H4 (cell line): Measurements from ENCODE around the gene DPT. TPM values are rescaled to one million over a fixed set of nuclear protein-coding genes. Genes with fewer than 3 reads are reported as not detected.

Experiments
- DNase-seq: peaks from one replicate; pipeline ENCODE4 v3.0.0-alpha.2; 2015; ENCODE audit warnings: low spot score
- total RNA-seq: library from RNA; depleted of rRNA; stranded (reverse); fragments of >200 nt; shearing (Covaris generic); gene quantifications from 2 replicates; pipeline ENCODE4 v1.2.3, GENCODE V29; 2014

Gene DPT
- total RNA-seq, 1 experiment from 2014 or later: 0.15 TPM

DNA sequence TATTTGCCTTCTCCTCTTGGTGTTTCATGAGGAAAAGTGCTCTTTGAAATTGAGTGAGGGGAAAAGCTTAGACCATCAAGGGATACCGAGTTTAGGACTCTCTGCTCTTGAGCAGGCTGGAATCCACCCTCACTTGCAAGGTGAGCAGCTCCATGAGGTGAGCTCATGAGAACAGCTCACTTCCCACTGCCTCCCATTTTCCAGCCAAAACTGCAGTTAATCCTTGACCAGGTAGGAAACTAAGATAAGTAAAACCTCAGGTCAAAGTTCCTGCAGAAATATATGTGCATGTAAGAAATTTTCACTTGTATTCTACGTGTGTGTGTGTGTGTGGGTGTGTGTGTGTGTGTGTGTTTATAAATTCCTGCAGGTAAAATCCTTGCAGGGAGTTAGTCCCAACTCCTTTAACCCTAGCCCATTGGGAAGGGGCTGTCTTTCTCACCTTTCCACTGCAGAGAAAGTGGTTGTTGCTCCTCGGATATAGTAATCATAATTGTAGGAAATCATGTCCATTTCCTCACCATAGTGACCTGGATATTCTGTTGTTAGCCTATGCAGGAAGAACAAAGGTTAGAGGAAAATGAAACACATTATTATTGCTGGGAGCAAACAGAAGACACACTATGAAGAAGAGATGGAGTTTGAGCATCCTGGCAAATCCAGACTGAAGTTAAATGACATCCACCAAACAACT, 28.3 kb downstream of the DPT start:
- no peak for DNase-seq

GRCh38 chr1:168698453-168698852, 30.6 kb downstream of the DPT start:
- DNase-seq: no peak

- peak; percentile 33 for DNase-seq
Measured at GRCh38 chr1:168697356-168698126, 31.5 kb downstream of the DPT start.

DNA sequence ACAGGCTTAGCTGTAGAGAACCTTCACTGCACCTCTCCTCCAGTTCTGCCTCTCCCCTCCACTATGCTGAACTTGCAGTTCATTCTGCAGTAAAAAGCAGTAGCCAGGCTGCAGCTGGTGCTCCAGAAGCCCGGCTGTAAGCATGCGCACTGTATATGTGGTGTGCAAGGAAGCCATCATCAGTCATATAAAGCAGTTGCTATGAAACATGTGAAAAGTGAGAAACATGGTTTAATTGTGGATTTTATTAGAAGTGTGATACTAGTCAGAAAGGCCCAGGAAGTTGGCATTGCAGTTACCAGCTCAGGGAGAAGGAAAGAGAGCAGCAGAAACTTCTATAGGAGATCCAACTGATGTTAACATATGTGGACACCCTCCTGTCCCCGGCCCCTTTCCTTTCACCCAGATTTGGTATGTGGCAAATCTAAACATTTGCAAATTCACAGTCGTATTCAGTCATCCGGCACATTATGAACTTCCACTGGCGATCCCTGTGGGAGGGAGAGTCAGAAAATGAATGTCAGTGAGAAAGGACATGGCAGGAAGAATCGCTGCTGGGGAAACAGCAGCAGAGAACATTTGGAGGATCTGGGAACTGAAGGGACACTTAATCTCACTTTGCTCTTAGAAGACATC, 32.8 kb downstream of the DPT start:
- DNase-seq: no peak

DNA sequence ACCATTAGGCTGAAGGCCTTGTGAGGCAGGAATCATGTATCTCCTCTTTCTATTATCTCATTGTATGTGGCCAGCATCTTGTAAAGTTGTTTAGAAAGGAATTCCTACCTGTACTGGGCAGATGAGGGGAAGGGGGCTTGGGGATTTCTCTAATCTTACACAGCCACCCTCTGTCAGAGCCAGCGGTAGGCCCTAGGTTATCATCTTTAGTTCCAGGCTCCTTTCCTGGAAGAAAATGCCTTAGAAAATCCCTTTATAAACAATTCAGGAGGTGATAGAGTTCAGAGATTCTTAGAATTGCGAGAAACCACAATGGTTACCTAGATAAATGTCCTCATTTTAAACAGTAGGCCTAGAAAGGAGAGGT, 35.2 kb downstream of the DPT start:
- no peak for DNase-seq

- DNase-seq: no peak
Measured at GRCh38 chr1:168693197-168693871, 35.7 kb downstream of the DPT start.

DNA sequence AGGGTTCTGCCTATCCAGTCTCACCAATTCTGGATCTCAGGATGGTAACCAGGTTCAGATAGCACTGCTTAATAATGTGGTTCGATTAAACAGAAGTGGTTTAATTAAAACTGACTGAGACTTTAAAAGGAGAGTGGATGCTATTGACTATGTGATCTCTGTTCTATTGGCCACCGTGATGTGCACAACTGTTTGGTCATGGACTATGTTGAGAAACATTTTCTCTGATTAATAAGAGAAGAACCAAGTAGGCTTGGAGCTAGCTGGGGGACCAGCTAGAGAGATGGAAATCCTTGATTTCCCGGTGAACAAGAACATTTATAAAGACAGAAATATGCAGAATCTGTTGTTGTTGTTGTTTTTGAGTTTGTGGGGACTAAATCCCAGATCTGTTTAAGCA, 36.5 kb downstream of the DPT start:
- DNase-seq: no peak

GRCh38 chr1:168691541-168691940, 37.5 kb downstream of the DPT start:
- DNase-seq: no peak

- DNase-seq: peak; percentile 35
Measured at GRCh38 chr1:168689726-168690602, 39.0 kb downstream of the DPT start.

- DNase-seq: no peak
Measured at GRCh38 chr1:168689327-168689657, 39.7 kb downstream of the DPT start.

- peak; percentile 10 for DNase-seq
Measured at GRCh38 chr1:168688644-168689326, 40.2 kb downstream of the DPT start.

GRCh38 chr1:168687816-168688215, 41.2 kb downstream of the DPT start:
- no peak for DNase-seq

DNA sequence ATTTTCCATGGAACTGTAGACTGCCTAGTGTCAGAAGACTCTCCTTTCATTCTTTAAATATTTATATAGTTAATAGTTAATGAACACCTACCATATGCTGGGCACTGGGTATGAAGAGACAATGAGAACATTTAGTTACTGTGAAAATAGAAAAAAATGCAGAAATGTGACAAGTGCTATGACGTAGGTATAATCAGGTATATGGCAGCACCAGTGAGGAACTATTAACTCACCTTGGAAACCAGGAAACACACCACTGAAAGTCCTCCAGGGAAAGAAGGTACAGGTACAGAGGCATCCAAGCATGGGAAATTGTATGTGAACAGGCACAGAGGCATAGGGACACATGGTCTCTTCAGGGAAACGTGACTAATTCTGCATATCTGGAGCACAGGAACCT, 42.3 kb downstream of the DPT start:
- DNase-seq: no peak

- DNase-seq: no peak
Measured at GRCh38 chr1:168683871-168684270, 45.1 kb downstream of the DPT start.

GRCh38 chr1:168676861-168677260, 52.1 kb downstream of the DPT start:
- DNase-seq: no peak

DNA sequence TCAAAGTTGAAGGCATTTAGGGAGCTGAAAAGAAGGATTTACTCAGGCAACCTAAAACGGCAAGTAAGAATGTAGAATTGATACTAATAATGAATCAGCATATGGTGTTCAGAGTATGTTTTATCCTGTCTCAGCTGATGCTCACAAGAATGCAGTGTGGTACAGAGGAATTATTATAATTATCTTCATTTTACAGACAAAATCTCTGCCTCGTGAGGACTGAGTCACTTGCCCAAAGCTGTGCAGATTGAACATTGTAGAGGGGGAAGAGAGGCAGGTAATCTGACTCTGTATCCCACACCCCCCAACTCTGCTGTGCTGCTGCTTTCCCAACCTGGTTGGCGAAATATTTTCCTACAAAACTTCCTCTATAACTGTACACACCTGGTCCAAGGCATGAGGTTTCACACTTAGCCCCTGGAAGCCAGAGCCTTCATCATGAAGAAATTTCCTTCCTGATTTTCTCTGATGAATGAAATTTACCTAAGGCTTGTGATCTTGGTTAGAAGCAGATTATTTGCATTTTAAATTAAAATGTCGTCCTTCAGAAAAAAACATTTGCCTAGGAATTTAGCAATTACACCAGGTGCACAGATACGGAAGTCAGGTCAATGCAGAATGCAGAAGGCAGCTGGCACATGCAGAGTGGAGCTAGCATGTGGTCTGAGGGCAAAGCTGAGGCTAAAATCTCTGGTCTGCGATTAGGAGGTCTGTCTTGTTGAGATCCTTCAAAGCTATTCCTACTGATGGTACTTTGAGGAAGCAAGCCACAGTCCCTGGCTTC, 52.8 kb downstream of the DPT start:
- no peak for DNase-seq

DNA sequence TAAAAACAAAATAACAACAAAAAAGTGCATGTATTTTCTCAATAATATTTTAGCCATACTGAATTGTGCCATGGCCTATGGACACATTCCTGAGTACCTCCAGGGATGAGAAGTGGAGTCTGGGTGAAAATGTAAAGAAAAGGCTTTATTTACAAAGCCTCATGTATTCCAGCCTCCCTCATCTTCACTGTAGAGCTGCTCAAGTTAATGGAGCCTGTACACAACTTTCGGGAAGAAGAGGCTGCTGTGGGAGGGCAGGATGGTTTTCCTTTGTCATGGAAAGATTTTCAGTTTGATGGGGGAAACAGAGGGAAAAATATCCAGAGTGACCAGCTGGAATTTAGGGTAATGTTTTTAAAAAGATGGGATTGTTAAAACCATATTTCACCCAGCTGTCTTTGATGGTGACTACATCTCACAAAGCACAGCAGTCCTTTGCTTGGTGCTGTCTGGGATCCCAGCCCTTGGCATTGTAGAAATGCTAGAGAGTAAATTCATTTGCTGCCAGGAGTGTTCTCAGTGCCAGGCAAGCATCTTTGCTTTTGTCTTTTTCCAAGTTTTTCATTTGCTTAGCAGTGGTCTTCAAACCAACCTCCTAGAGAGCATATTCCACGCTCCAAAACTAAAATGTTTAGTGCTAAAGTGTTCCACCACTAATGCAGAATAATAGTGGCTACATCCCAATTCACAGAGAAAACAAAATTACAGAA, 54.9 kb downstream of the DPT start:
- DNase-seq: no peak

DNA sequence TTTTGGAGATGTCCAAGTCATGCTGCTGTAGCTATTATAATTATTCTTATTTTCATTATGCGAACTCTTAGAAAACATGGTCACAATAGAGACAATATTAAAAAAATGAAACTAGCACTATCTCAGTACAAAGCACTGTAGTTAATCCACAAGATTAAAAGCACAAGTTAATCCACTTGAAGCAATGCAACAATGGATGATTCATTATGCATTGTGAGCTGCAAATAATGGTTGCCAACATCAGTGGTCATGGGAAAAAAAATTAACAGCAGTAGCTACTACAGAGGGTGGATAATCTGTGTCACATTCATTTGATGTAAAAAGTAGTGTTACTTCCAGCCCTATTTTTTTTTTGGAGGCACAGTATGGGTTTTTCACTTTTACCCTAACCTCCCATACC, 56.7 kb downstream of the DPT start:
- DNase-seq: no peak

DNA sequence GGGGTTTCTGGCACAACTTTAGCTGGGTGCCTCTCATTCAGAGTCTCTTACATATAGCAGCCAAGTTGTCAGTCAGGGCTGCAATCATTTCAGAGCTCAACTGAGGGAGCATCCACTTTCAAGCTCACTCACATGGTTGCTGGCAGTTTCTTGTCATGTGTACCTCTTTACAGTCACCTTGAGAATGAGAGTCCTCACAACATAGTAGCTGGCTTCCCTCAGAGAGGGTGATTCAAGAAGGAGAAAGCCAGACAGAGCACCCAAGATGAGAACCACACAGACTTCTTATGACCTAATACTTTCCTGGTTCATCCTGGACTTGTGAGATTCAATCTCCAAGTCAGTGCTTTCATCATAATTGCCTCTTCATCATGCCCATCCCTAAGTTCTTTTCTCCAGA, 57.2 kb downstream of the DPT start:
- no peak for DNase-seq

DNA sequence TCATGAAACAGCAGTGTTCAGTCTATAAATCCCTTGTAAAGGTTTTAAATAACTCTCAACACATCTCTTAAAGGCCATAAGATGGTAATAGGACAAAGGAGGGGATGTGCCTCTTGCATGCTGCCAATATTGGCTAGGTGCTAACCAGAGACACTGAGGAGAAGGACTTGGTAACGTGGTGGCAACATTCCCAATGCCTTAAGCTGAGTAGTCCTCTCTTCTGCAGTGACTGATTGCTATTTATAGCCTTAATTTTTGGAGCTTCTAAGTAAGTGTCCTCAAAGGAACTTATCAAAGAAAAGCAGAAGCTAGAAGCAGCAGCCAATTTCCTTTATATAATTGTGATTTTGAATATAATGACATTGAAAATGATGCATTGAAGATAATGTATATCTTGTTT, 63.0 kb downstream of the DPT start:
- no peak for DNase-seq
